Measurements from ENCODE around the gene NEB. TPM values are rescaled to one million over a fixed set of nuclear protein-coding genes. Genes with fewer than 3 reads are reported as not detected.

Gene NEB
- polyA plus RNA-seq, 2 of the 4 experiments (the other 2 are of a cell fraction) = 0.67 to 4.4 TPM

DNA sequence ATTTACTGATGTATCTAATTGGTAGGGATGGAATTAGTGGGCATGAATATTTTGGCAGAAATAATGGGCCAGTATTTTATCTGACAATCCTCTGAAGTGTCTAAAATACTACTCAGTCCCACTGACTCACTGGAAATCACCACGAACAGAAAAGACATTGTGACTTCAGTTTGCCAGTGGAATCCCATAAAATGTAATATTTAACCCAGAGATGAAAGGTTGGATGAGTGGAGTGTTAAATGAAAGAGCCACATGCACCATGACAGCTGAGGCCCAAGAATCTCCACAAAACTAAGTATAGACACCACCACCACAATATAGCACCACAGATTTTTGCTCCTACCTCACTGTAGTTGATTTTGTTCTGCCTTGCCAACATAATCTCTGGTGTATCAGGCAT is 103.9 kb downstream of the NEB start:
- ChIA-PET CTCF (no interaction called here), POLR2A (no interaction called here)
- no peak overlapping the region for H3K27ac ChIP-seq
- peaks cover 10% of the 10 kb centered on the region; the same call in 2 of the 3 replicates for H3K4me1 ChIP-seq
- 0 out of 3 replicates have a peak, but pooled peaks cover 3% of the 10 kb centered on the region for H3K9me3 ChIP-seq
- peak overlapping the region; percentile 47 for H3K4me2 ChIP-seq
- ATAC-seq (no peak), DNase-seq (ENCODE audit: low read depth in 1 of 2, low spot score in 1 of 2) (peak in 1 of 2 experiments; percentile 5), FAIRE-seq (no peak)
- WGBS (ENCODE audit: missing lambda C conversion rate) = 0% methylated on average over 1 of the region's 1 CpG
- no peak overlapping the region for H3K4me3 ChIP-seq
- TF ChIP-seq SREBF2 (IDR thresholded peaks at IDR 0.05) = no peak
- no peak for TF ChIP-seq ZSCAN20 (CRISPR knock-in tag; IDR thresholded peaks at IDR 0.05)
- no peak for TF ChIP-seq EHF (CRISPR knock-in tag; IDR thresholded peaks at IDR 0.05)
- TF ChIP-seq EP300 (IDR thresholded peaks at IDR 0.05) = no peak
- TF ChIP-seq RFX5 (IDR thresholded peaks at IDR 0.05) = no peak
- TF ChIP-seq, protein P1, sequence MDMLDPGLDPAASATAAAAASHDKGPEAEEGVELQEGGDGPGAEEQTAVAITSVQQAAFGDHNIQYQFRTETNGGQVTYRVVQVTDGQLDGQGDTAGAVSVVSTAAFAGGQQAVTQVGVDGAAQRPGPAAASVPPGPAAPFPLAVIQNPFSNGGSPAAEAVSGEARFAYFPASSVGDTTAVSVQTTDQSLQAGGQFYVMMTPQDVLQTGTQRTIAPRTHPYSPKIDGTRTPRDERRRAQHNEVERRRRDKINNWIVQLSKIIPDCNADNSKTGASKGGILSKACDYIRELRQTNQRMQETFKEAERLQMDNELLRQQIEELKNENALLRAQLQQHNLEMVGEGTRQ (IDR thresholded peaks at IDR 0.05) = no peak
- TF ChIP-seq JUN (IDR thresholded peaks at IDR 0.05) = no peak
- TF ChIP-seq, protein P2, sequence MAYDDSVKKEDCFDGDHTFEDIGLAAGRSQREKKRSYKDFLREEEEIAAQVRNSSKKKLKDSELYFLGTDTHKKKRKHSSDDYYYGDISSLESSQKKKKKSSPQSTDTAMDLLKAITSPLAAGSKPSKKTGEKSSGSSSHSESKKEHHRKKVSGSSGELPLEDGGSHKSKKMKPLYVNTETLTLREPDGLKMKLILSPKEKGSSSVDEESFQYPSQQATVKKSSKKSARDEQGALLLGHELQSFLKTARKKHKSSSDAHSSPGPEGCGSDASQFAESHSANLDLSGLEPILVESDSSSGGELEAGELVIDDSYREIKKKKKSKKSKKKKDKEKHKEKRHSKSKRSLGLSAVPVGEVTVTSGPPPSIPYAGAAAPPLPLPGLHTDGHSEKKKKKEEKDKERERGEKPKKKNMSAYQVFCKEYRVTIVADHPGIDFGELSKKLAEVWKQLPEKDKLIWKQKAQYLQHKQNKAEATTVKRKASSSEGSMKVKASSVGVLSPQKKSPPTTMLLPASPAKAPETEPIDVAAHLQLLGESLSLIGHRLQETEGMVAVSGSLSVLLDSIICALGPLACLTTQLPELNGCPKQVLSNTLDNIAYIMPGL (CRISPR knock-in tag; IDR thresholded peaks at IDR 0.05; ENCODE audit: borderline replicate concordance) = no peak
- TF ChIP-seq FOXS1 (CRISPR knock-in tag; IDR thresholded peaks at IDR 0.05) = no peak
- no peak for TF ChIP-seq MAZ (IDR thresholded peaks at IDR 0.05; ENCODE audit: borderline replicate concordance, low read depth, low read length)
- no peak for TF ChIP-seq KDM5A (IDR thresholded peaks at IDR 0.05)
- TF ChIP-seq RARB (CRISPR knock-in tag; IDR thresholded peaks at IDR 0.05) = no peak
- TF ChIP-seq TP53 (CRISPR knock-in tag; IDR thresholded peaks at IDR 0.05) = no peak
- no peak for TF ChIP-seq CBX2 (IDR thresholded peaks at IDR 0.05; ENCODE audit: borderline replicate concordance, low read depth)
- TF ChIP-seq, protein P3, sequence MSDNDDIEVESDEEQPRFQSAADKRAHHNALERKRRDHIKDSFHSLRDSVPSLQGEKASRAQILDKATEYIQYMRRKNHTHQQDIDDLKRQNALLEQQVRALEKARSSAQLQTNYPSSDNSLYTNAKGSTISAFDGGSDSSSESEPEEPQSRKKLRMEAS (IDR thresholded peaks at IDR 0.05) = no peak
- no peak for TF ChIP-seq HOXB13 (CRISPR knock-in tag; IDR thresholded peaks at IDR 0.05; ENCODE audit: low read depth)
- TF ChIP-seq MAFK (IDR thresholded peaks at IDR 0.05; ENCODE audit: partially characterized antibody) = no peak

DNA sequence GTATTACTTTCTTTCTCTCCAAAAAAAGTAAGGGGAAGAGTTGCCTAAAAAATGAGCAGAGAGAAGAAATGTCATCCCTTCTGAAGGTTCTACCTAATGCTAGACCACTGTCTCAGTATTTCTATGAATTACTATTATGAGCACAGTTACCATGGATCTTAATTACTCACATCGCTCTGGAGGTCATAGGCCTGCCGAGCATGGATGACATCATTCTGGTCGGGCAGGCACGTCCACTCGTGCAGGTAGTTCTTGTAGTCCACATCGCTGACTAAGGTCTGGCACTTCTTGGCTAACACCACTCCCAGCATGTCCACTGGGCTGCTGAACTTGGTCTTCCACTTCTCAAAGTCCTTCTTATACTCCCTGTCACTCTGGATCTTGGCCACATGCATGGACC is 106.9 kb downstream of the NEB start:
- Histone ChIP-seq H3K9me3 (no peaks in the 10 kb centered on the region), H3K4me2 (no peak overlapping the region), H3K4me3 (no peak overlapping the region), H3K4me1 (peaks cover 10% of the 10 kb centered on the region; the same call in 2 of the 3 replicates), H3K27ac (no peak overlapping the region)
- POLR2A ChIA-PET = no interaction called here
- 76% methylated on average over 6 of the region's 6 CpGs for WGBS (ENCODE audit: missing lambda C conversion rate)
- DNase-seq (ENCODE audit: low read depth in 1 of 2, low spot score in 1 of 2) (no peak), FAIRE-seq (no peak), ATAC-seq (no peak)
- TF ChIP-seq EP300 (IDR thresholded peaks at IDR 0.05) (no peak), KDM5A (IDR thresholded peaks at IDR 0.05) (no peak), ZC3H11A (IDR thresholded peaks at IDR 0.05) (no peak), RCOR1 (IDR thresholded peaks at IDR 0.05; ENCODE audit: low read depth, low read length) (no peak)
- CTCF ChIA-PET = no interaction called here

DNA sequence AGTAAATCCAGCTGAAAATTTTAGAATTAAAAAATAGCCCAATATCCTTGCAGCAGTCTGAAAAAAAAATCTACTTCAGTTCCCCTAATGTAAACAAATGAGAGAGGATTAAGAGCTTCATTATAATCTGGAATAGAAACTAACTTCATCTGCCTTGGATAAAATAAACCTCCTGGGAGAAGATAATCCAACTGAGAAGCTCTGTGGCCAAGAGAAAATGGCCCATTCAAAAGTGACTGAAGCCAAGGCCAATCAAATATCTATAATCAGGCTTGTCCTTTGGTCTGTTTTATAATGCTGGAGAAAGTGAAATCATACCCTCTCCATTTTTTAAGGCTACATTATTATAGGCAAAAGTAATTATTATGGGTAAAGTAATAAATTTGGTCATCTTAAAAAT is 110.0 kb downstream of the NEB start:
- ChIA-PET CTCF (no interaction called here), POLR2A (no interaction called here)
- no peak overlapping the region for H3K4me3 ChIP-seq
- TF ChIP-seq, protein P4, sequence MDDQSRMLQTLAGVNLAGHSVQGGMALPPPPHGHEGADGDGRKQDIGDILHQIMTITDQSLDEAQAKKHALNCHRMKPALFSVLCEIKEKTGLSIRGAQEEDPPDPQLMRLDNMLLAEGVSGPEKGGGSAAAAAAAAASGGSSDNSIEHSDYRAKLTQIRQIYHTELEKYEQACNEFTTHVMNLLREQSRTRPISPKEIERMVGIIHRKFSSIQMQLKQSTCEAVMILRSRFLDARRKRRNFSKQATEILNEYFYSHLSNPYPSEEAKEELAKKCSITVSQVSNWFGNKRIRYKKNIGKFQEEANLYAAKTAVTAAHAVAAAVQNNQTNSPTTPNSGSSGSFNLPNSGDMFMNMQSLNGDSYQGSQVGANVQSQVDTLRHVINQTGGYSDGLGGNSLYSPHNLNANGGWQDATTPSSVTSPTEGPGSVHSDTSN (IDR thresholded peaks at IDR 0.05) = no peak
- no peak for TF ChIP-seq RCOR1 (IDR thresholded peaks at IDR 0.05; ENCODE audit: low read depth, low read length)
- no peak for TF ChIP-seq GATA3 (IDR thresholded peaks at IDR 0.05; ENCODE audit: borderline replicate concordance)
- TF ChIP-seq ZFP36 (IDR thresholded peaks at IDR 0.05; ENCODE audit: borderline replicate concordance, partially characterized antibody) = no peak
- no peak for TF ChIP-seq EHF (CRISPR knock-in tag; IDR thresholded peaks at IDR 0.05)
- TF ChIP-seq CEBPB (IDR thresholded peaks at IDR 0.05) = no peak
- no peak for TF ChIP-seq HOXB13 (CRISPR knock-in tag; IDR thresholded peaks at IDR 0.05; ENCODE audit: low read depth)
- TF ChIP-seq HDAC2 (IDR thresholded peaks at IDR 0.05) = no peak
- TF ChIP-seq RNF2 (IDR thresholded peaks at IDR 0.05; ENCODE audit: borderline replicate concordance, low read depth) = no peak
- no peak for TF ChIP-seq ZSCAN20 (CRISPR knock-in tag; IDR thresholded peaks at IDR 0.05)
- TF ChIP-seq, protein P5, sequence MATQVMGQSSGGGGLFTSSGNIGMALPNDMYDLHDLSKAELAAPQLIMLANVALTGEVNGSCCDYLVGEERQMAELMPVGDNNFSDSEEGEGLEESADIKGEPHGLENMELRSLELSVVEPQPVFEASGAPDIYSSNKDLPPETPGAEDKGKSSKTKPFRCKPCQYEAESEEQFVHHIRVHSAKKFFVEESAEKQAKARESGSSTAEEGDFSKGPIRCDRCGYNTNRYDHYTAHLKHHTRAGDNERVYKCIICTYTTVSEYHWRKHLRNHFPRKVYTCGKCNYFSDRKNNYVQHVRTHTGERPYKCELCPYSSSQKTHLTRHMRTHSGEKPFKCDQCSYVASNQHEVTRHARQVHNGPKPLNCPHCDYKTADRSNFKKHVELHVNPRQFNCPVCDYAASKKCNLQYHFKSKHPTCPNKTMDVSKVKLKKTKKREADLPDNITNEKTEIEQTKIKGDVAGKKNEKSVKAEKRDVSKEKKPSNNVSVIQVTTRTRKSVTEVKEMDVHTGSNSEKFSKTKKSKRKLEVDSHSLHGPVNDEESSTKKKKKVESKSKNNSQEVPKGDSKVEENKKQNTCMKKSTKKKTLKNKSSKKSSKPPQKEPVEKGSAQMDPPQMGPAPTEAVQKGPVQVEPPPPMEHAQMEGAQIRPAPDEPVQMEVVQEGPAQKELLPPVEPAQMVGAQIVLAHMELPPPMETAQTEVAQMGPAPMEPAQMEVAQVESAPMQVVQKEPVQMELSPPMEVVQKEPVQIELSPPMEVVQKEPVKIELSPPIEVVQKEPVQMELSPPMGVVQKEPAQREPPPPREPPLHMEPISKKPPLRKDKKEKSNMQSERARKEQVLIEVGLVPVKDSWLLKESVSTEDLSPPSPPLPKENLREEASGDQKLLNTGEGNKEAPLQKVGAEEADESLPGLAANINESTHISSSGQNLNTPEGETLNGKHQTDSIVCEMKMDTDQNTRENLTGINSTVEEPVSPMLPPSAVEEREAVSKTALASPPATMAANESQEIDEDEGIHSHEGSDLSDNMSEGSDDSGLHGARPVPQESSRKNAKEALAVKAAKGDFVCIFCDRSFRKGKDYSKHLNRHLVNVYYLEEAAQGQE (IDR thresholded peaks at IDR 0.05) = no peak
- TF ChIP-seq JUN (IDR thresholded peaks at IDR 0.05) = no peak
- TF ChIP-seq ESRRA (IDR thresholded peaks at IDR 0.05; ENCODE audit: borderline replicate concordance, low read length) = no peak
- no peak for TF ChIP-seq TP53 (CRISPR knock-in tag; IDR thresholded peaks at IDR 0.05)
- H3K4me2 ChIP-seq = no peak overlapping the region
- DNase-seq (ENCODE audit: low read depth in 1 of 2, low spot score in 1 of 2) = no peak
- ATAC-seq = no peak
- FAIRE-seq = no peak
- no peak overlapping the region for H3K27ac ChIP-seq
- H3K4me1 ChIP-seq = no peaks in the 10 kb centered on the region
- H3K9me3 ChIP-seq = no peaks in the 10 kb centered on the region
